Stimulated activated CD4-positive, alpha-beta T cell treated with anti-CD3 and anti-CD28 coated beads, Interleukin-12 subunit alpha, Interleukin-12 subunit beta, amount 100 ng/mL, for 48 hours (primary cell): Measurements from ENCODE around the gene GAL3ST1.
"Not testable (repeated sequence)": the region's sequence is repeated elsewhere in the genome, so short reads cannot be mapped to it uniquely, and the experiment has no call there.

Source experiments
- DNase-seq, 3 donors: peaks; one replicate each; pipeline ENCODE4 v3.0.0-alpha.2; 2020; ENCODE audit warnings: low read depth in 2 of 3, low spot score in 1 of 3

The GAL3ST1 gene, protein sequence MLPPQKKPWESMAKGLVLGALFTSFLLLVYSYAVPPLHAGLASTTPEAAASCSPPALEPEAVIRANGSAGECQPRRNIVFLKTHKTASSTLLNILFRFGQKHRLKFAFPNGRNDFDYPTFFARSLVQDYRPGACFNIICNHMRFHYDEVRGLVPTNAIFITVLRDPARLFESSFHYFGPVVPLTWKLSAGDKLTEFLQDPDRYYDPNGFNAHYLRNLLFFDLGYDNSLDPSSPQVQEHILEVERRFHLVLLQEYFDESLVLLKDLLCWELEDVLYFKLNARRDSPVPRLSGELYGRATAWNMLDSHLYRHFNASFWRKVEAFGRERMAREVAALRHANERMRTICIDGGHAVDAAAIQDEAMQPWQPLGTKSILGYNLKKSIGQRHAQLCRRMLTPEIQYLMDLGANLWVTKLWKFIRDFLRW

GRCh38 chr22:30574095-30574981, at the start of gene GAL3ST1:
GAL3ST1 (minus strand) TSS chr22:30574665; CDS start chr22:30557392, 17,273 bp downstream.
- no peak for DNase-seq

DNA sequence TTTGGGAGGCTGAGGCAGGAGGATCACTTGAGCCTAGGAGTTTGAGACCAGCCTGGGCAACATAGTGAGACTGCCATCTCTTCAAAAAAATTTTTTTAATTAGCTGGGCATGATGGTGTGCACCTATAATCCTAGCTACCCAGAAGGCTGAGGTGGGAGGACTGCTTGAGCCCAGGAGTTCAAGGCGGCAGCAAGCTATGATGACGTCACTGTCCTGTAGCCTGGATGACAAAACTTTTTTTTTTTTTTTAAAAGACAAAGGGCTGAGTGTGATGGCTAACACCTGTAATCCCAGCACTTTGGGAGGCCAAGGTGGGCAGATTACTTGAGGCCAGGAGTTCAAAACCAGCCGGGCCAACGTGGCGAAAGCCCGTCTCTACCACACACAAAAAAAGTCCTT, 45.4 kb upstream of the GAL3ST1 start:
- not testable (repeated sequence) for DNase-seq

DNA sequence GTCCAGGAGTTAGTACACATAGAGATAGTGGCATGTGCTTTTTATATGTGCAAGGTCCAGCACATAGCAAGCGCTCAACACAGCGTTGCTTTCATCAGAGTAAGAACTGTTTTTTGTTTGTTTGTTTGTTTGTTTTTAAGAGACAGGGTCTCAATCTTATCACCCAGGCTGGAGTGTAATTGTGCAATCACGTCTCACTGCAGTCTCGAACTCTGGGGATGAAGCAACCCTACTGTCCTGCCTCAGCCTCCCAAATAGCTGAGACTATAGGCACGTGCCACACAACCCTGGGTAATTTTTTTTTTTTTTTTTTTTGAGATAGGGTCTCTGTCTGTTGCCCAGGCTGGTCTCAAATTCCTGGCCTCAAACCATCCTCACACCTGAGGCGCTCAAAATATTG, 43.4 kb upstream of the GAL3ST1 start:
- DNase-seq = no peak

- no peak for DNase-seq
Measured at GRCh38 chr22:30615543-30615954, 41.1 kb upstream of the GAL3ST1 start.

DNA sequence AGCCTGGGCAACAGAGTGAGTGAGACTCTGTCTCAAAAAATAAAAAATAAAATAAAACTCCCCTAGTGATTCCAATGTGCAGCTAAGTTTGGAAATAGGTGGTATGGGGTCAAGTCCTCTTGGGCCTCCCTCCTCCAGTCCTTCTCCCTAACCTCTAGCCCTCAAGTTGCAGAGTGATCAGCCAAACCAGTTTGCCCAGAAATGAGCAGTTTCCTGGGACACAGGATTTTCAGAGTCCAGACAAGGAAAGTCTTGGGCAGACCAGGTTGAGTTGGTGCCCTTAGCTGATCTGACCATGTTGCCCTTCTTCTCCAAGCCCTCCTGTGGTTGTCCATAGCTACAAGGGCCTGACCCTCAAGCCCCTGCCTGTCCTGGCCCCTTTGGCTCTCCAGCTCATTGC, 40.4 kb upstream of the GAL3ST1 start:
- no peak for DNase-seq

GRCh38 chr22:30614268-30614667, 39.8 kb upstream of the GAL3ST1 start:
- no peak for DNase-seq

GRCh38 chr22:30612789-30613188, 38.3 kb upstream of the GAL3ST1 start:
- no peak for DNase-seq

GRCh38 chr22:30611197-30611596, 36.7 kb upstream of the GAL3ST1 start:
- DNase-seq = no peak

GRCh38 chr22:30610299-30610698, 35.8 kb upstream of the GAL3ST1 start:
- no peak for DNase-seq

- DNase-seq = peak; percentile 16 to 23 (median 19)
Measured at GRCh38 chr22:30609260-30610185, 35.1 kb upstream of the GAL3ST1 start.

- no peak for DNase-seq
Measured at GRCh38 chr22:30607939-30608338, 33.5 kb upstream of the GAL3ST1 start.

GRCh38 chr22:30607300-30607930, 33.0 kb upstream of the GAL3ST1 start:
- DNase-seq = no peak

DNA sequence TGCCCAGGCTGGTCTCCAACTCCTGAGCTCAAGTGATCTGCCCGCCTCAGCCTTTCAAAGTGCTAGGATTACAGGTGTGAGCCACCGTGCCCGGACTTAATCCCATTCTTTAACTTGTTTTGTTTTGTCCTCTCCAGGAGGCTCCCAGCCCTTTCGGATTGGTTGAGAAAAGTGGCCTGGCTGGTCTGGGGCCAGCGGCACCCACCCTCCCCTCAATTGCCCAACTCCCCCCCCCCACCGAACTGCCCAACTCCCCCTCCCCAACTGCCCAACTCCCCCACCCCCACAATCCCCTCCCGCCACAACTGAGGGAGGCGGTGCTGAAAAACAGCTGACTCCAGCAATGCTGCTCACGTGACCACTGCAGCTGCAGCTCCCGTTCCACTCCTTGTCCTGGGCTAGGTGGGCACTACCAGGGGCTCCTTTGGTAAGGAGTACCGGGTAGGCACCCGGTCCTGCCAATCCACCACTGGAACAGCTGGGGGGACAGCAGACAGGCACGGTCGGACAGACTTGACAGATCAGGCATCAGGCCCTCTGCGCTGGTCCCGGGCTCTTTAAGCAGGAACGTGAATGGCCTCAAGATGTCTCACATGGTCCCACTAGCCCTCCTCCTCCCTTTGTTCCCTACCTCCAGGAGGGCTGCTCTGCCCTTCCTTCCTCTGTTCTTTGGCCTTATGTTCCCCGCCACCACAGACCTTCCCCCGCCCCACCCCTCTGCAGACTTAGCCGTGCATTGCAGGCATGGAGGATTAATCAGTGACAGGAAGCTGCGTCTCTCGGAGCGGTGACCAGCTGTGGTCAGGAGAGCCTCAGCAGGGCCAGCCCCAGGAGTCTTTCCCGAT, 32.2 kb upstream of the GAL3ST1 start, which contains the start of gene TCN2:
Gene TCN2, plus strand, starts transcription at position 720 of the 845 bp plus-strand sequence. CDS start 158 bp downstream, outside the sequence.
- DNase-seq = peak in 2 of 3 donors; percentile 26 to 36

GRCh38 chr22:30605449-30606110, 31.1 kb upstream of the GAL3ST1 start:
- DNase-seq = peak in 2 of 3 donors; percentile 41 to 47

DNA sequence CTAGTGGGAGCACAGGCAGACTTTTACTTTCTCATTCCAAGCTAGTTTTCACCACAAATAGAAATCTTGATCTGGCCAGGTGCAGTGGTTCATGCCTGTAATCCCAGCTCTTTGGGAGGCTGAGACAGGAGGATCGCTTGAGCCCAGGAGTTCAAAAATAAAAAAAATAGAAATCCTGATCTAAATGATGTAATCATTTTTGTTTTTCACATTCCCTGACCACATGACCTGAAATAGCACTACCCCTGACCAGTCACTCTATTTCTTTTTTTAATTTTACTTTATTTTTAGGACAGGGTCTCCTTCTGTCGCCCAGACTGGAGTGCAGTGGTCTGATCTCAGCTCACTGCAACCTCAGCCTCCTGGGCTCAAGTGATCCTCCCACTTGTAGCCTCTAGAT, 30.3 kb upstream of the GAL3ST1 start:
- DNase-seq = no peak

DNA sequence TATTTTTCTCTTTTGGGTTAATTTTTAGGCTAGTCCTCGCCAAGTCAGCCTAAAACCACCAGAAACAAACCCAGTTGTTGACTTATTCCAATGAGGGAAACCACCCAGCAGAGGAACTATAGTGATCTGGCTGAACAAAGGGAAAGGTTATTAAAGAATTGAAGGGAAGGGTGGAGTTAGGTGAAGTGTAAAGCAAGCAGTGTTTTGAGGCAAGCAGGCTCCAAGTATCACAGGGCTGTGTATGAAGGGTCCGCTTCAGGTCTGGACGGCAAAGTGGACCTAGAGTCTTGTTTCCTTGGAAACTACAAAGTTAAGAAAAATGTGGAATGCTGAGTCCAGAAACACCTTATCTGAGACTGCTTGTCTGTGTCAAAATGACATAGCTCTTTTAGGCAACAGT, 29.3 kb upstream of the GAL3ST1 start:
- no peak for DNase-seq

DNA sequence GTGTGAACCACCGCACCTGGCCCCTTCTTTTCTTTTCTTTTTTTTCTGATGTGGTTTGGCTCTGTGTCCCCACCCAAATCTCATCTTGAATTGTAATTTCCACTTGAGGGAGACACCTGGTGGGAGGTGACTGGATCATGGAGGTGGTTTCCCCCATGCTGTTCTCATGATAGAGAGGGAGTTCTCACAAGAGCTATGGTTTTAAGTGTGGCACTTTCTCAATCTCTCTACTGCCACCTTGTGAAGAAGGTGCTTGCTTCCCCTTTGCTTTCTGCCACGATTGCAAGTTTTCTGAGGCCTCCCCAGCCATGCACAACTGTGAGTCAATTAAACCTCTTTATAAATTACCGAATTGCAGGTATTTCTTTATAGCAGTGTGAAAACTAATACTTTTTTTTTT, 27.6 kb upstream of the GAL3ST1 start:
- no peak for DNase-seq

DNA sequence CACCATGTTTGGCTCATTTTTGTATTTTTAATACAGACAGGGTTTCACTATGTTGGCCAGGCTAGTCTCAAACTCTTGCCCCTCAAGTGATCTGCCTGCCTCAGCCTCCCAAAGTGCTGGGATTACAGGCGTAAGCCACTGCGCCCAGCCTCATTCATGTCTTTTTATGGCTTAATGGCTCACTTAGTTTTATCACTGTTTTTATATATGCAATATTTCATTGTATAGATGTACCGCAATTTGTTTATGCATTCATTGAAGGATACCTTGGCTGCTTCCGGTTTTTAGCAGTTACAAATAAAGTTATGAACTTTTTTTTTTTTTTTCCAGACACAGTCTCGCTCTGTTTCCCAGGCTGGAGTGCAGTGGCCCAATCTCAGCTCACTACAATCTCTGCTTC, 27.0 kb upstream of the GAL3ST1 start:
- no peak for DNase-seq

DNA sequence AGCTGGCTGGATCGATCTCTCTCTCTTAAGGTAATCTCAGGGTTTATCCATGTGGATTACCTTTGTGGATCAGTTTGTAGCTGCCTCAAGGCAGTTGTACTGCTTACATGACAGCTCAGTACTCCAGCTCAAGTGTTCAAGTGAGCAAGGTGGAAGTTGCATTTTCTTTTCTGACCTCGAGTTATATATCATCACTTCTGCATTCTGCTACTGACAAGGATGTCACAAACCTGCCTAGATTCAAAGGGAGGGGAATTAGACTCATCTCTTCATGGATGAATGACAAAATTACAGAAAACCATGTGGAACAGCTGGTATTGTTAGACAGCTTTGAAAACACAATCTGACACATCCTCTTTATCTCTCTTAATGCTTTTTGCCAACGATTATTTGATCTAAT, 26.5 kb upstream of the GAL3ST1 start:
- DNase-seq = no peak
